SK-N-SH (cell line): ENCODE measurements around the gene CABP4. TPM values are rescaled to one million over a fixed set of nuclear protein-coding genes. Genes with fewer than 3 reads are reported as not detected.

Experiments used
- CTCF ChIA-PET: fragments of 300-600, 350-600 bp; formaldehyde crosslinking; extraction: SDS; loops from one replicate; lab custom pipeline; 2021; lab: Yijun Ruan, JAX
- POLR2A ChIA-PET: fragments of 350-600 bp; sonication (Branson Sonifier 250); formaldehyde crosslinking; extraction: SDS; loops from one replicate; lab custom pipeline; 2020; ENCODE audit warnings: antibody characterized with exemption, inconsistent platforms; lab: Yijun Ruan, JAX
- DNase-seq: peaks from one replicate; pipeline ENCODE4 v3.0.0; 2012
- H2AFZ ChIP-seq: fragments of 200-600 bp; sonication (generic); 2 replicates; pipeline ENCODE4 v1.8.1; 2016; ENCODE audit warnings: antibody characterized with exemption, mild to moderate bottlenecking, low read depth
- H3F3A ChIP-seq: fragments of 200-600 bp; sonication (generic); replicated peaks from 2 replicates; pipeline ENCODE3; 2016; ENCODE audit warnings: antibody characterized with exemption, mild to moderate bottlenecking; ENCODE audit not compliant: insufficient read depth
- H3K27ac ChIP-seq, 2 experiments: fragments of 200-500 bp in 1 of 2; fragments of 200-600 bp in 1 of 2; sonication (Bioruptor generic) in 1 of 2; sonication (generic), shearing (Covaris generic) in 1 of 2; 2 replicates each; pipeline versions ENCODE4 v1.5.1 to v1.6.1; 2014 to 2016; ENCODE audit warnings: low read depth in 2 of 2, inconsistent platforms in 1 of 2, low read length in 1 of 2, mild to moderate bottlenecking in 1 of 2, mixed read lengths in 1 of 2
- H3K27me3 ChIP-seq: fragments of 200-600 bp; sonication (generic), shearing (Covaris generic); 2 replicates; pipeline ENCODE4 v1.6.1; 2016; ENCODE audit warnings: mixed run types; ENCODE audit not compliant: insufficient read depth
- H3K36me3 ChIP-seq, 2 experiments: fragments of 200-500 bp in 1 of 2; fragments of 200-600 bp in 1 of 2; sonication (Bioruptor generic) in 1 of 2; sonication (generic) in 1 of 2; replicated peaks in 1 of 2; 2 replicates each; pipeline versions ENCODE3 to v1.5.1; 2014 to 2016; ENCODE audit warnings: low read length in 1 of 2, mild to moderate bottlenecking in 1 of 2; ENCODE audit not compliant: insufficient read depth in 2 of 2, control insufficient read depth in 1 of 2
- H3K4me1 ChIP-seq, 2 experiments: fragments of 200-500 bp in 1 of 2; fragments of 200-600 bp in 1 of 2; sonication (Bioruptor generic) in 1 of 2; sonication (generic), shearing (Covaris generic) in 1 of 2; 2 replicates each; pipeline versions ENCODE4 v1.5.1 to v1.6.1; 2014 to 2016; ENCODE audit warnings: low read depth in 1 of 2, low read length in 1 of 2, mixed run types in 1 of 2; ENCODE audit not compliant: insufficient read depth in 2 of 2, control insufficient read depth in 1 of 2
- H3K4me2 ChIP-seq: fragments of 200-600 bp; sonication (generic), shearing (Covaris generic); 2 replicates; pipeline ENCODE4 v1.6.1; 2017; ENCODE audit warnings: mixed run types
- H3K4me3 ChIP-seq, 2 experiments: fragments of 200-500 bp in 1 of 2; fragments of 200-600 bp in 1 of 2; sonication (Bioruptor generic) in 1 of 2; sonication (generic), shearing (Covaris generic) in 1 of 2; 2 replicates each; pipeline versions ENCODE4 v1.5.1 to v1.8.1; 2014 to 2016; ENCODE audit warnings: low read depth in 2 of 2, inconsistent platforms in 1 of 2, low read length in 1 of 2, mild to moderate bottlenecking in 1 of 2, mixed read lengths in 1 of 2, moderate library complexity in 1 of 2
- H3K79me2 ChIP-seq: fragments of 200-600 bp; sonication (generic); 2 replicates; pipeline ENCODE4 v1.8.1; 2017; ENCODE audit warnings: mild to moderate bottlenecking; ENCODE audit not compliant: insufficient read depth
- H3K9ac ChIP-seq: fragments of 200-600 bp; sonication (generic); 2 replicates; pipeline ENCODE4 v1.6.1; 2017; ENCODE audit warnings: mixed run types
- H3K9me2 ChIP-seq: fragments of 200-600 bp; sonication (generic); 2 replicates; pipeline ENCODE4 v1.6.1; 2017; ENCODE audit warnings: mixed run types
- H3K9me3 ChIP-seq: fragments of 200-600 bp; sonication (generic); 2 replicates; pipeline ENCODE4 v1.6.1; 2017; ENCODE audit warnings: mixed run types, mild to moderate bottlenecking, moderate library complexity
- H4K20me1 ChIP-seq: fragments of 200-600 bp; sonication (generic); 2 replicates; pipeline ENCODE4 v1.6.1; 2017; ENCODE audit warnings: mild to moderate bottlenecking, mixed run types; ENCODE audit not compliant: insufficient read depth
- EP300 ChIP-seq, 2 experiments: IDR thresholded peaks; 2 replicates each; pipeline versions ENCODE4 v1.4.0 to v1.6.1; 2012; ENCODE audit warnings: borderline replicate concordance in 1 of 2, low read depth in 1 of 2, low read length in 1 of 2
- FOXJ3 ChIP-seq: sonication (generic); formaldehyde crosslinking; IDR thresholded peaks from 2 replicates; pipeline ENCODE4 v1.5.1; 2020; ENCODE audit warnings: mild to moderate bottlenecking, missing genetic modification reagents
- GABPA ChIP-seq: IDR thresholded peaks from 2 replicates; pipeline ENCODE4 v1.4.0; 2012; ENCODE audit warnings: low read depth, mild to moderate bottlenecking
- IRF3 ChIP-seq: fragments of 150-350 bp; IDR thresholded peaks from 2 replicates; pipeline ENCODE4 v1.6.1; 2016; ENCODE audit warnings: mild to moderate bottlenecking, low read depth, low read length
- MAX ChIP-seq: IDR thresholded peaks from 2 replicates; pipeline ENCODE4 v1.4.0; 2012; ENCODE audit warnings: low read depth
- NFIC ChIP-seq: IDR thresholded peaks from 2 replicates; pipeline ENCODE4 v1.4.0; 2012; ENCODE audit warnings: borderline replicate concordance
- NRF1 ChIP-seq: IDR thresholded peaks from 2 replicates; pipeline ENCODE4 v1.6.1; 2012; ENCODE audit warnings: low read depth, mild to moderate bottlenecking, low read length
- RAD21 ChIP-seq: IDR thresholded peaks from 2 replicates; pipeline ENCODE4 v1.6.1; 2012; ENCODE audit warnings: mild to moderate bottlenecking, low read length
- RXRA ChIP-seq: IDR thresholded peaks from 2 replicates; pipeline ENCODE4 v1.4.0; 2012; ENCODE audit warnings: low read depth, mild to moderate bottlenecking, borderline replicate concordance
- TCF12 ChIP-seq: IDR thresholded peaks from 2 replicates; pipeline ENCODE4 v1.4.0; 2012
- TEAD4 ChIP-seq: IDR thresholded peaks from 2 replicates; pipeline ENCODE4 v1.4.0; 2012; ENCODE audit warnings: mild to moderate bottlenecking, borderline replicate concordance; ENCODE audit not compliant: insufficient read depth
- USF2 ChIP-seq: fragments of 150-350 bp; IDR thresholded peaks from 2 replicates; pipeline ENCODE4 v1.6.1; 2017; ENCODE audit warnings: antibody characterized with exemption, low read length, low read depth, borderline replicate concordance
- WGBS: methylation state at CpG from one replicate; pipeline ENCODE4 v1.1.6; 2017; ENCODE audit warnings: low lambda C conversion rate; 5-methylcytosine and 5-hydroxymethylcytosine counted together
- polyA plus RNA-seq, 3 experiments: library from polyadenylated mRNA; depleted of rRNA; stranded (reverse); fragments of >200 nt; gene quantifications; 2 replicates each; pipeline ENCODE4 v1.2.3, GENCODE V29; 2012

Gene CABP4
- polyA plus RNA-seq, 1 of the 3 experiments (the other 2 are of a cell fraction): not detected

- ChIA-PET CTCF (interaction anchor here (0.6 to 1.5 kb wide), 2 partner anchors 75 to 106 kb away, joined by 3 read pairs; no protein-coding TSS in a partner anchor), POLR2A (no interaction called here)
- Histone ChIP-seq H3K4me2 (no peak overlapping the region), H2AFZ (no peak overlapping the region), H3K9me3 (no peaks in the 10 kb centered on the region), H4K20me1 (no peaks in the 10 kb centered on the region), H3F3A (no peaks in the 10 kb centered on the region), H3K4me1 (peaks cover 0 to 4% of the 10 kb centered on the region in 2 experiments; a peak in 1 of 4 replicates), H3K4me3 (no peak overlapping the region), H3K79me2 (no peaks in the 10 kb centered on the region), H3K36me3 (no peaks in the 10 kb centered on the region), H3K9me2 (no peaks in the 10 kb centered on the region), H3K9ac (no peak overlapping the region), H3K27ac (no peak overlapping the region), H3K27me3 (no peaks in the 10 kb centered on the region)
- 93% methylated on average over 14 of the region's 14 CpGs for WGBS
- no peak for DNase-seq
- TF ChIP-seq NFIC (no peak), FOXJ3 (CRISPR knock-in tag) (no peak), TEAD4 (no peak)
Observed at GRCh38 chr11:67451658-67451976, 3.5 kb upstream of the CABP4 start.

- Histone ChIP-seq H3K9ac (no peak within 1 kb of the TSS), H3K4me1 (peaks cover 0 to 4% of the 10 kb centered on the region in 2 experiments; a peak in 1 of 4 replicates), H3K27me3 (no peaks in the 10 kb centered on the region), H3K4me3 (no peak within 1 kb of the TSS), H3K79me2 (no peaks in the 10 kb centered on the region), H2AFZ (no peak within 1 kb of the TSS), H3K9me2 (no peaks in the 10 kb centered on the region), H3F3A (no peaks in the 10 kb centered on the region), H4K20me1 (no peaks in the 10 kb centered on the region), H3K9me3 (no peaks in the 10 kb centered on the region), H3K36me3 (no peaks in the 10 kb centered on the region), H3K27ac (no peak within 1 kb of the TSS)
- ChIA-PET CTCF (interaction anchor here (0.6 to 1.5 kb wide), 3 partner anchors 70 to 107 kb away, joined by 3 to 6 read pairs (median 3); no protein-coding TSS in a partner anchor), POLR2A (no interaction called here)
- DNase-seq: no peak
- WGBS: 90% methylated on average over 23 of the region's 33 CpGs
- TF ChIP-seq GABPA: no peak
- no peak for TF ChIP-seq NRF1
- TF ChIP-seq RAD21: no peak
- TF ChIP-seq RXRA: no peak
- TF ChIP-seq, all 33 proteins: peak for 0
- H3K4me2 ChIP-seq: no peak within 1 kb of the TSS
Observed at GRCh38 chr11:67452141-67452952, 2.8 kb upstream of the CABP4 start, which contains the start of gene GPR152. GPR152 (minus strand) TSS chr11:67452729; CDS start chr11:67452724, 5 bp downstream.

GRCh38 chr11:67453816-67454732 is 1.1 kb upstream of the CABP4 start:
- TF ChIP-seq NFIC: no peak
- TF ChIP-seq EP300 (IDR thresholded peaks at IDR 0.05; ENCODE audit: borderline replicate concordance in 1 of 2, low read depth in 1 of 2, low read length in 1 of 2): no peak
- TF ChIP-seq RAD21: no peak
- TF ChIP-seq USF2: no peak
- no peak for TF ChIP-seq MAX
- TF ChIP-seq TCF12: no peak
- TF ChIP-seq IRF3: no peak
- TF ChIP-seq GABPA: no peak
- no peak for TF ChIP-seq FOXJ3 (CRISPR knock-in tag)
- WGBS: 85% methylated on average over 18 of the region's 21 CpGs
- H3K36me3 ChIP-seq: no peaks in the 10 kb centered on the region
- no peaks in the 10 kb centered on the region for H3K79me2 ChIP-seq
- POLR2A ChIA-PET: no interaction called here
- no peaks in the 10 kb centered on the region for H3K27me3 ChIP-seq
- H3F3A ChIP-seq: no peaks in the 10 kb centered on the region
- H3K4me1 ChIP-seq: peaks cover 0 to 4% of the 10 kb centered on the region in 2 experiments; a peak in 1 of 4 replicates
- no peak overlapping the region for H3K4me3 ChIP-seq
- no peak overlapping the region for H3K4me2 ChIP-seq
- no peaks in the 10 kb centered on the region for H4K20me1 ChIP-seq
- CTCF ChIA-PET: interaction anchor here (0.6 kb wide), 1 partner anchor 13 kb away, joined by 3 read pairs; no protein-coding TSS in a partner anchor
- H3K27ac ChIP-seq: no peak overlapping the region
- H2AFZ ChIP-seq: no peak overlapping the region
- H3K9ac ChIP-seq: no peak overlapping the region
- H3K9me2 ChIP-seq: no peaks in the 10 kb centered on the region
- no peaks in the 10 kb centered on the region for H3K9me3 ChIP-seq
- no peak for DNase-seq
